Gastrocnemius medialis (tissue), 4 donors: ENCODE data around the gene TTLL6.

ENCODE experiments used
- CTCF ChIP-seq, 5 experiments: fragments of 450-650 bp in 3 of 5; fragments of 200-600 bp in 2 of 5; sonication (generic) in 2 of 5; IDR thresholded peaks in 4 of 5; conservative IDR thresholded peaks in 1 of 5; 1 replicate in 4 of 5; 2 replicates in 1 of 5; pipeline ENCODE4 v1.5.1; 2016 to 2019; ENCODE audit warnings: antibody characterized with exemption in 5 of 5, mild to moderate bottlenecking in 3 of 5, moderate library complexity in 3 of 5
- POLR2A ChIP-seq, 2 donors: fragments of 450-650 bp; IDR thresholded peaks; one replicate each; pipeline ENCODE4 v1.6.1; 2017; ENCODE audit warnings: antibody characterized with exemption in 2 of 2, mild to moderate bottlenecking in 2 of 2, moderate library complexity in 2 of 2

GRCh38 chr17:48751733-48752398, 65.2 kb downstream of the TTLL6 start:
- TF ChIP-seq POLR2A (IDR thresholded peaks at IDR 0.05): no peak
- TF ChIP-seq CTCF (IDR thresholded peaks at IDR 0.05 in 4 of 5, conservative IDR thresholded peaks at IDR 0.05 in 1 of 5): no peak
